Stimulated activated CD8-positive, alpha-beta memory T cell treated with anti-CD3 and anti-CD28 coated beads, Interleukin-15, amount 100 ng/mL, for 1 hour (primary cell): ENCODE data around the gene FAM98C.
"Not testable (repeated sequence)": the region's sequence is repeated elsewhere in the genome, so short reads cannot be mapped to it uniquely, and the experiment has no call there.

Experiments used
- DNase-seq: peaks from one replicate; pipeline ENCODE4 v3.0.0-alpha.2; 2020; ENCODE audit warnings: low read depth

FAM98C gene

GRCh38 chr19:38399081-38399480, 3.8 kb upstream of the FAM98C start:
- DNase-seq: no peak

- no peak for DNase-seq
These were observed 3.4 kb upstream of the FAM98C start for GRCh38 chr19:38399537-38399936.

DNA sequence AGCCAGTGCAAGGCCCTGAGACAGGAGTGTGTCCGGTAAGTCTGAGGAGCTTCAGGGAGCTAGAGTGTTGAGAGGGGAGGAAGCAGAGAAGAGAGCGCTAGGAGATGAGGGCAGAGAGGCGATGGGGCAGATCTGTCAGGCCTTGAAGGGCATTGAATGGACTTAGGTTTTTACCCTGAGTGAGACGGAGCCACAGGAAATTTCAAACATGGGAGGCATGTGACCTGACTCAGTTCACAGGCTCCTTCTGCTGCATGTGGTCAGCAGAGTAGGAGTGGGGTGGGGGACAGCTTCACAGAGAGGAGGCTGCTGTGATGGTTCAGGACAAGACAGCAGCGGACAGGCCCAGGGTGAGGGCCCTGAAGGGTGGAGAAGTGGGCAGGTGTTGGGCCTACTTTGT, 2.5 kb upstream of the FAM98C start:
- no peak for DNase-seq

- DNase-seq: no peak
These were observed 1.7 kb upstream of the FAM98C start for GRCh38 chr19:38401148-38401547.

DNA sequence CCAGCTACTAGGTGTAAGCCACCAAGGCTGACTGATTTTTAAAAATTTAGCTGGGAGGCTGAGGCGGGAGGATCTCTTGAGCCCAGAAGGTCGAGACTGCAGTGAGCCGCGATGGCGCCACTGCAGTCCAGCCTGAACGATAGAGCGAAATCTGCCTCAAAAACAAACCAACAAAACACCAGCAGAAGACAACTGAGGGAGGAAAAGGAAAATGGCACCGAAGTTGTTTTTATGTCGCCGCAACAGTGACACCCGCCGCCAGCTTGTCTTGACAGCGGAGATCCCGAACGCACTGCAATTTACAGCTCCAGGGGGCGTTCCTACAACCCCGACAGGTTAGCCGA, 298 bp upstream of the FAM98C start:
- DNase-seq: no peak

- DNase-seq: no peak
These were observed 2.0 kb downstream of the FAM98C start for GRCh38 chr19:38404858-38405257.

DNA sequence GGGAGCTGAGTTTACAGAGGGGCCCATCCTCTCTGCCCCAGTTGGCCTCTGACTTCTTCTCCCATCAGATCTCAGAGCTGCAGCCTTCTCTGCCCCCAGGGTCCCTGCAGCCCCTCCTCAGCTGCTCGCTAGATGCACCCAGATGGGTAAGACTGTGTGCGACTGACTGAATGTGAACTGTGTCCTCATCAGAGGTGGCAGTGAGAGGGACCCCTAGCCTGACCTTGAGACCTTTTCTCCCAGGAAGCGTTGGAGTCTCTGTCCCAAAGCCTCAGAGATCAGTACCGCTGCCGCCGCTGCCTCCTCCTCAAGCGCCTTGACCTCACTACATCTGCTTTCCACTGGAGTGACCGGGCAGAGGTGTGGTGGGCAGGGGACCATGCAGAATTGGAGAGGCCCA, 2.4 kb downstream of the FAM98C start:
- DNase-seq: no peak

DNA sequence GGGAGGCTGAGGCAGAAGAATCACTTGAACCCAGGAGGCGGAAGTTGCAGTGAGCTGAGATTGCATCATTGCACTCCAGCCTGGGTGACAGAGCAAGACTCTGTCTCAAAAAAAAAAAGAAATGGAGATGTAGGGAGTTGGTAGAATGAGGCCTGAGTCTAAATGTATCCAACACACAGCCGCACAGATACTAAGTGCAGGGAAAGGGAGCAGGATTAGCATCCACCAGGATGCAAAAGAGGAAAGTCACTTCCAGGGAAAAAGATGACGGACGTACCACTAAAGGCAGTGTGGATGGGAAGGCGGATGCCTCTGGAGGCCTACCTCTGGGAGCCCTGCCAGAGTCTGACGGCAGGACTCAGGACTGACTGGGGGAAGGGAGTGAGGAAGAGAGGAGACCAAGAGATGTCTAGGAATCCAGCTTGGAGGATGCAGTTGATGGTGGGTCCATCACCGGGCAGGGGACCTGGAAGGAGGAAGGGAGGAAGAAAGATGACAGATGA, 6.8 kb downstream of the FAM98C start:
- no peak for DNase-seq

DNA sequence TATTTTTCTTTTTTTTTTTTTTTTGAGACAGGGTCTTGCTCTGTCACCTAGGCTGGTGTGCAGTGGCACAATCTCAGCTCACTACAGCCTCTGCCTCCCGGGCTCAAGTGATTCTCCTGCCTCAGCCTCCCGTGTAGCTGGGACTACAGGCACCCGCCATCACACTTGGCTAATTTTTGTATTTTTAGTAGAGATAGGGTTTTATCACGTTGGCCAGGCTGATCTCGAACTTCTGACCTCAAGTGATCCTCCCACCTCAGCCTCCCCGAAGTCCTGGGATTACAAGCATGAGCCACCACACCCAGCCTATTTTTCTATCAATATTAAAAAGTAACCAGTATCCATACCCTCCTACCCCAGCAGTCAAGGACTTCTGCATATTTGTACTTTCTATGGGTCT, 7.5 kb downstream of the FAM98C start:
- DNase-seq: not testable (repeated sequence)

DNA sequence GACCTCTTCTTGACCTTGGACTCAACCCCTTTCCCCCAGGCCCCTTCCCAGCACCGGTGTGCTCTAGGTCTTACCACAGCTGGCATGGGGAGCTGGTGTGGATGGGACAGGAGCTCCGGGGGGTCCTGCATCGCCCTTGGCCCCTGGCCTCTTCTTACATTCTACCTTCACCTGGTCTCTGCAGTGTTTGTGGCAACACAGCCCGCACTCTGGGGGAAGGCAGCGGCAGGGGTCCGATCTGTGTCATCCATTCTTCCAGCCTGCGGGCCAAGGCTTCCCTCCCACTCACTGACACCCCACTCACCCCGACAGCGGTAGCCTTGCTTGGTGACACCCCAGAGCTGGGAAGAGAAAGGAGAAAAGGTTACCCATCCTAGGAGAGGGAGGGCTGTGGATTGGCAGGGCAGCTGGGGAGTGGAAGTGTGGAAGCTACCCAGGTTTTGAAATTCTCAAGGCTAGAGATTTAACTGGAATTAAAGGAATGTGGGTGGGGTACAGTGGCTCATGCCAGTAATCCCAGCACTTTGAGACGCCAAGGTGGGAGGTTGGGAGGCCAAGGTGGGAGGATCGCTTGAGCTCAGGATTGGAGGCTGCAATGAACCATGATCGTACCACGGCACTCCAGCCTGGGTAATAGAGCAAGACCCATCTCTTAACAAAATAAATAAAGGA, 8.3 kb downstream of the FAM98C start:
- DNase-seq: no peak

- DNase-seq: not testable (repeated sequence)
These were observed 9.0 kb downstream of the FAM98C start for GRCh38 chr19:38411898-38412297.

GRCh38 chr19:38412491-38412890, 9.6 kb downstream of the FAM98C start:
- DNase-seq: no peak

DNA sequence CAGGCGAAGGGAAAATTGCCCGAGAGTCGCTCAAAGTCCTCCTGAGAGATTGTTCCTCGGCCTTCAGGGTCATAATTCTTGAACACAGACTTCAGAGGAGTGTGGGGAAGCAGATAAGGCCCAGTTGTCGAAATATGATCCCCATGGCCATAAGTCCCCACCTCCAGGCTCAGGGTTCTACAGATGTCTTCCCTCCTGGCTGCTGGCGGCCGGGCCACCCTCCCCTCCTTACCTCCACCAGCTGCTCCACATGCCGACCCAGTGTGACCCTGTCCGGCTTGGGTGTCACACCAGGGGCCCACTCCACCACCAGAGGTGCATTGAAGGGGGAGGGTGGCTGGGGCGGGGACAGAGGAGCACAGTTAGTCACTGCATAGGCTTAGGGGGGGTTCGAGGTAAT, 10.1 kb downstream of the FAM98C start:
- no peak for DNase-seq

DNA sequence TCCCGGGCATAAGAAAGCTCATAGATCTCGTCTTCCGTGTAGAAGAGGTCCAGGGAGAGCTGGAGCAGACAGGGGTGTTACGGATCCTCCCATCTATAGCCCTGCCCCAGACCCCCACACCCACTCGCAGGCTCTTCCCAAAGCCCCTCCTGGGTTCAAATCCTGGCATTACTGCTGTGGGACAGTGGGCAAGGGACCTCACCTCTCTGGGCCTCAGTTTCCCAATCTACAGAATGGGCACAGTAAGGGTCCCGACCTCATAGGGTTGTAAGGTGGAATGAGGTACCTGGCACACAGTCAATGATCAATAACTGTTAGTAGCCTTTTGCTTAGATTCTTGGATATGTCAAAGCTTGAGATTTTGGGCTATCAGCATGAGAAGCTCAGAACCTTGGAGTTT, 10.5 kb downstream of the FAM98C start:
- DNase-seq: no peak

GRCh38 chr19:38417146-38417543, 14.3 kb downstream of the FAM98C start:
- no peak for DNase-seq

- no peak for DNase-seq
These were observed 14.9 kb downstream of the FAM98C start for GRCh38 chr19:38417544-38418506.

DNA sequence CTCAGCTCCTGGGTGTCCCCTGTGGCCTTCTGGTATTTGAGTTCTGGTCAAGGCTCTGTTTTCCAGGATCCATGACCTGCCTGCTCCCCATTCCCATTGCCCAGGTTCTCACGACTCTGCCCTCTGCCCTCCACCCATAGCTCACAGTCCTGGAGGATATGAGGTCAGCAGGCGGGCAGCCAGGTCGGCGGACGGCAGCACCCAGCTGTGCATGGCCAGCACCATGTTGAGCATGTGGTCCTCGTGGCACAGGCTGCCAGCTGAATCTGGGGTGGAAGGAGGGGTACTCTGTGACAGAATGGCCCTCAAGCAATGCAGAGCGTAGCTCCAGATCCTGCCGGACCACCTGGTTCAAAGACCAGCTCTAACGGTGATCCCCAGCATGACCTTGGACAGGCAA, 18.0 kb downstream of the FAM98C start:
- DNase-seq: no peak

- DNase-seq: no peak
These were observed 19.0 kb downstream of the FAM98C start for GRCh38 chr19:38421856-38422255.

DNA sequence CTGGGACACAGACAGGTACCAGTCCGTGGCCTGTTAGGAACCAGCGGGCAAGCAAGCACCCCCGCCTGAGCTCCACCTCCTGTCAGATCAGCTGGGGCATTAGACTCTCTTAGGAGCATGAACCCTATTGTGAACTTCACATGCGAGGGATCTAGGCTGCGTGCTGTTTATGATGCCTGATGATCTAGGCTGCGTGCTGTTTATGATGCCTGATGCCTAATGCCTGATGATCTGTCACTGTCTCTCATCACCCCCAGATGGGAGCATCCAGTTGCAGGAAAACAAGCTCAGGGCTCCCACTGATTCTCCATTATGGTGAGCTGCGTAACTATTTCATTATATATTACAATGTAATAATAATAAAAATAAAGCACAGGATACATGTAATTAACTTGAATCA, 19.5 kb downstream of the FAM98C start:
- no peak for DNase-seq

DNA sequence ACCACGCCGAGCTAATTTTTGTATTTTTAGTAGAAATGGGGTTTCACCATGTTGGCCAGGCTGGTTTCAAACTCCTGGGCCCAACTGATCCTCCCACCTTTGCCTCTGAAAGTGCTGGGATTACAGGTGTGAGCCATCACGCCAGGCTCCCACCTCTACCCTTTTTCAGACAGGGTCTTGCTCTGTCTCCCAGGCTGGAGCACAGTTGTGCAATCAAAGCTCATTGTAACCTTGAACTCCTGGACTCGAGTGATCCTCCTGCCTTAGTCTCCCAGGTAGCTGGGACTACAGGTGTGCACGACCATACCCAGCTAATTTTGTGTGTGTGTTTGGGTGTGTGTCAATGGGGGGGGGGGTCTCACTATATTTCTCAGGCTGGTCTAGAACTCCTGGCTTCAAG, 21.4 kb downstream of the FAM98C start:
- DNase-seq: no peak

- no peak for DNase-seq
These were observed 22.4 kb downstream of the FAM98C start for GRCh38 chr19:38425222-38425809.

- no peak for DNase-seq
These were observed 23.0 kb downstream of the FAM98C start, which contains the start of gene RASGRP4 for GRCh38 chr19:38425810-38426466. TSS of gene RASGRP4 (minus strand) at chr19:38426219. CDS start at chr19:38426091, 128 bp downstream.
